PC-9 (cell line): ENCODE results near the gene LSM10.

Source experiments
- EZH2 ChIP-seq: fragments of 200-600 bp; sonication (generic); IDR thresholded peaks from 2 replicates; pipeline ENCODE4 v1.8.0; 2017; ENCODE audit warnings: antibody characterized with exemption, low read depth
- TF ChIP-seq, protein P1 (sequence below): fragments of 200-600 bp; sonication (generic); conservative IDR thresholded peaks from 2 replicates; pipeline ENCODE4 v1.6.1; 2017; ENCODE audit warnings: mixed run types, antibody characterized with exemption, mild to moderate bottlenecking, moderate library complexity

DNA sequence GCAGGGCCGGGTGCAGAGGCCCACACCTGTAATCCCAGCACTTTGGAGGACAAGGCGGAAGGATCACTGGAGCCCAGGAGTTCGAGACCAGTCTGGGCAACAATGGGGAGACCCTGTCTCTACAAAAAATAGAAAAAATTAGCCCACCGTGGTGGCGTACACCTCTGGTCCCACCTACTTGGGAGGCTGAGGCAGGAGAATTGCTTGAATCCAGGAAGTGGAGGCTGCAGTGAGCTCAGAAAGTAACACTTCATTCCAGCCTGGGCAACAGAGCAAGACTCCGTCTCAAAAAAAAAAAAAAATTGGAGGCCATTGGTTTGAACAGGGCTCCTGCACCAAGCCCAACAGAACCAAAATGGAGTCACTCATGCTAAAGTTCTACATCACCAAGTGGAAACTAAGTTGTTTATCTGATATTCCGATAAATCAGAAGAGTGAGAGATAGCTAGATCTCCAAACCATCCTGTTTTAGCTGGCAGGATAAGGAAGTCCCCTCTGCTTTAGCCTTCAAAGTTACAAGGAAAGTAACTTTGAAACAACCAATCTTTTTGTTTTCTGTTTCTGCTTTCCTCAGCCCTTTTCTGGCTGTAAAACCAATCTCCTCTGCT, 766 bp upstream of the LSM10 start:
- TF ChIP-seq EZH2, result no peak
- TF ChIP-seq, protein P1, sequence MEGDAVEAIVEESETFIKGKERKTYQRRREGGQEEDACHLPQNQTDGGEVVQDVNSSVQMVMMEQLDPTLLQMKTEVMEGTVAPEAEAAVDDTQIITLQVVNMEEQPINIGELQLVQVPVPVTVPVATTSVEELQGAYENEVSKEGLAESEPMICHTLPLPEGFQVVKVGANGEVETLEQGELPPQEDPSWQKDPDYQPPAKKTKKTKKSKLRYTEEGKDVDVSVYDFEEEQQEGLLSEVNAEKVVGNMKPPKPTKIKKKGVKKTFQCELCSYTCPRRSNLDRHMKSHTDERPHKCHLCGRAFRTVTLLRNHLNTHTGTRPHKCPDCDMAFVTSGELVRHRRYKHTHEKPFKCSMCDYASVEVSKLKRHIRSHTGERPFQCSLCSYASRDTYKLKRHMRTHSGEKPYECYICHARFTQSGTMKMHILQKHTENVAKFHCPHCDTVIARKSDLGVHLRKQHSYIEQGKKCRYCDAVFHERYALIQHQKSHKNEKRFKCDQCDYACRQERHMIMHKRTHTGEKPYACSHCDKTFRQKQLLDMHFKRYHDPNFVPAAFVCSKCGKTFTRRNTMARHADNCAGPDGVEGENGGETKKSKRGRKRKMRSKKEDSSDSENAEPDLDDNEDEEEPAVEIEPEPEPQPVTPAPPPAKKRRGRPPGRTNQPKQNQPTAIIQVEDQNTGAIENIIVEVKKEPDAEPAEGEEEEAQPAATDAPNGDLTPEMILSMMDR, result no peak
